WTC11 (cell line): ENCODE measurements around the gene PSMD6.

ENCODE experiments used
- ATF2 ChIP-seq: sonication (generic); formaldehyde crosslinking; IDR thresholded peaks from 2 replicates; pipeline ENCODE4 v1.8.1; 2022; ENCODE audit warnings: low read depth, missing genetic modification reagents, borderline replicate concordance
- CTCF ChIP-seq: fragments of 200-600 bp; IDR thresholded peaks from 2 replicates; pipeline ENCODE4 v1.8.0; 2022; ENCODE audit warnings: antibody characterized with exemption
- FOXJ3 ChIP-seq: sonication (generic); formaldehyde crosslinking; IDR thresholded peaks from 2 replicates; pipeline ENCODE4 v1.9.0; 2021; ENCODE audit warnings: missing genetic modification reagents, mild to moderate bottlenecking, borderline replicate concordance
- GRHL2 ChIP-seq: fragments of 250-450 bp; sonication (Bioruptor Pico); IDR thresholded peaks from 2 replicates; pipeline ENCODE4 v1.8.0; 2022; ENCODE audit warnings: mild to moderate bottlenecking, moderate library complexity; ENCODE audit not compliant: insufficient replicate concordance, severe bottlenecking
- JUN ChIP-seq: sonication (generic); formaldehyde crosslinking; IDR thresholded peaks from 2 replicates; pipeline ENCODE4 v1.8.0; 2023; ENCODE audit warnings: mild to moderate bottlenecking, missing genetic modification reagents
- MAX ChIP-seq: sonication (generic); formaldehyde crosslinking; IDR thresholded peaks from 2 replicates; pipeline ENCODE4 v1.8.0; 2022; ENCODE audit warnings: mild to moderate bottlenecking, missing genetic modification reagents
- NFYB ChIP-seq: sonication (generic); formaldehyde crosslinking; conservative IDR thresholded peaks from 2 replicates; pipeline ENCODE4 v1.8.0; 2022; ENCODE audit warnings: low read depth, missing genetic modification reagents
- NR1H2 ChIP-seq: sonication (generic); formaldehyde crosslinking; IDR thresholded peaks from 2 replicates; pipeline ENCODE4 v1.9.0; 2021; ENCODE audit warnings: mild to moderate bottlenecking, moderate library complexity, missing genetic modification reagents
- NR2C2 ChIP-seq: sonication (generic); formaldehyde crosslinking; IDR thresholded peaks from 2 replicates; pipeline ENCODE4 v1.8.0; 2022; ENCODE audit warnings: mild to moderate bottlenecking, missing genetic modification reagents
- TEAD4 ChIP-seq: sonication (generic); formaldehyde crosslinking; IDR thresholded peaks from 2 replicates; pipeline ENCODE4 v1.8.0; 2022; ENCODE audit warnings: mild to moderate bottlenecking, missing genetic modification reagents
- USF2 ChIP-seq: sonication (generic); formaldehyde crosslinking; IDR thresholded peaks from 2 replicates; pipeline ENCODE4 v1.8.1; 2023; ENCODE audit warnings: mild to moderate bottlenecking, missing genetic modification reagents, moderate library complexity

- TF ChIP-seq CTCF (no peak), JUN (CRISPR knock-in tag) (no peak), MAX (CRISPR knock-in tag) (no peak), USF2 (CRISPR knock-in tag) (no peak), NR1H2 (CRISPR knock-in tag) (no peak), ATF2 (CRISPR knock-in tag) (no peak), NR2C2 (CRISPR knock-in tag) (no peak), TEAD4 (no peak), FOXJ3 (CRISPR knock-in tag) (no peak), NFYB (CRISPR knock-in tag) (no peak), GRHL2 (CRISPR knock-in tag) (no peak)
Measured at GRCh38 chr3:63966007-63966406, 57.3 kb downstream of the PSMD6 start.
